GM19397 (cell line): ENCODE data around the gene OSBPL7.

Source experiments
- ATAC-seq: cut with Tn5 transposase; IDR thresholded peaks from one replicate; pipeline ENCODE4 v1.9.1; 2021; ENCODE audit warnings: mild to moderate bottlenecking, moderate library complexity; ENCODE audit not compliant: unreplicated experiment

Gene OSBPL7

GRCh38 chr17:47829870-47830269 is 8.3 kb upstream of the OSBPL7 start:
- ATAC-seq, result no peak

GRCh38 chr17:47823519-47823918 is 1.9 kb upstream of the OSBPL7 start:
- ATAC-seq, result no peak

GRCh38 chr17:47822785-47823184 is 1.2 kb upstream of the OSBPL7 start:
- ATAC-seq, result no peak

- no peak for ATAC-seq
Measured at GRCh38 chr17:47821031-47821423, 567 bp downstream of the OSBPL7 start.

GRCh38 chr17:47820033-47820789 is 1.4 kb downstream of the OSBPL7 start:
- ATAC-seq, result no peak

- ATAC-seq, result no peak
Measured at GRCh38 chr17:47819475-47819874, 2.1 kb downstream of the OSBPL7 start.

- no peak for ATAC-seq
Measured at GRCh38 chr17:47818002-47818695, 3.4 kb downstream of the OSBPL7 start.

- no peak for ATAC-seq
Measured at GRCh38 chr17:47816947-47817346, 4.6 kb downstream of the OSBPL7 start.

GRCh38 chr17:47816111-47816735 is 5.4 kb downstream of the OSBPL7 start:
- no peak for ATAC-seq

GRCh38 chr17:47815106-47815918 is 6.3 kb downstream of the OSBPL7 start:
- no peak for ATAC-seq

GRCh38 chr17:47813512-47814031 is 8.0 kb downstream of the OSBPL7 start:
- ATAC-seq, result no peak

GRCh38 chr17:47813077-47813476 is 8.5 kb downstream of the OSBPL7 start:
- no peak for ATAC-seq

- no peak for ATAC-seq
Measured at GRCh38 chr17:47812146-47812920, 9.3 kb downstream of the OSBPL7 start.

- no peak for ATAC-seq
Measured at GRCh38 chr17:47811709-47812108, 9.9 kb downstream of the OSBPL7 start.

GRCh38 chr17:47810901-47811635 is 10.5 kb downstream of the OSBPL7 start:
- no peak for ATAC-seq

GRCh38 chr17:47810200-47810821 is 11.3 kb downstream of the OSBPL7 start:
- no peak for ATAC-seq

- no peak for ATAC-seq
Measured at GRCh38 chr17:47808830-47809480, 12.6 kb downstream of the OSBPL7 start.

GRCh38 chr17:47808036-47808829 is 13.4 kb downstream of the OSBPL7 start:
- ATAC-seq, result no peak
